GM19099 (cell line): ENCODE data around the gene CDK15.

Source experiments
- POLR2A ChIP-seq: IDR thresholded peaks from 3 replicates; pipeline ENCODE4 v1.6.1; 2011; ENCODE audit warnings: low read depth; ENCODE audit not compliant: insufficient read length; ENCODE audit errors: extremely low read depth

Gene CDK15

GRCh38 chr2:201784563-201784962 lies 21.8 kb upstream of the CDK15 start:
- TF ChIP-seq POLR2A: no peak

- TF ChIP-seq POLR2A: no peak
Measured at GRCh38 chr2:201785135-201785534, 21.2 kb upstream of the CDK15 start.

GRCh38 chr2:201786471-201786870 lies 19.9 kb upstream of the CDK15 start:
- no peak for TF ChIP-seq POLR2A

GRCh38 chr2:201788371-201788770 lies 18.0 kb upstream of the CDK15 start:
- no peak for TF ChIP-seq POLR2A

DNA sequence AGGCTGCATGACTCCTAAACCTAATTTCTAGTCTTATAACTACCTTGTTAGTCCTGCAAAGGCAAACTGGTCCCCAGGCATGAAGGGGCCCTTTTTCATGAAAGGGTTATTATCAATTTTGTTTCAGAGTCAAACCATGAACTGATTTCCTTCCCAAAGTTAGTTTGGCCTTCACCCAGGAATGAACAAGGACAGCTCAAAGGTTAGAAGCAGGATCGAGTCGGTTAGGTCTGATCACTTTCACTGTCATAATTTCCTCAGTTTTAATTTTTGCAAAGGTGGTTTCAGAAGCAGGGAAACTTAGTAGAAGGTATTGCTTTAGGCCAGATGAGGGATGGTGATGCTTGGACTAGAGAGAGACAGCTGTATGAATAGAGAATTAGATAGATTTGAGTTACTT lies 16.9 kb upstream of the CDK15 start:
- no peak for TF ChIP-seq POLR2A

DNA sequence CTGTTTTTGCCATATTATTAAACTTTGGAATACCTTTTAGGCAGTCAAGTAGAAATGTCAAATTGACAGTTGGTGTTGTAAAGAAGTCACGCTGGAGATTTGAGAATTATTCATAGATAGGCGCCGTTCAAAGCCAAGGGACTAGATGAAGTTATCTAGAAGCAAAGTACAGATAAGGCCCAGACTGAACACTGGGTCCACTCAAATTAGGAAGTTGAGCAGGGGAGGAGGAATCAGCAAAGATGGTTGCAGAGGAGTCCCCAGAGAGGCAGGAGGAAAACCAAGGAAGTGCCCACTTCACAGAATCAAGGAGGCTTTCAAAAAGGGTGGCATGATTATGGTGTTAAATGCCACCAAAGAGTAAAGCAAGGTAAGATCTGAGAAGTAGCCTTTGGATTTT lies 16.0 kb upstream of the CDK15 start:
- TF ChIP-seq POLR2A: no peak

- no peak for TF ChIP-seq POLR2A
Measured at GRCh38 chr2:201790989-201791388, 15.3 kb upstream of the CDK15 start.

DNA sequence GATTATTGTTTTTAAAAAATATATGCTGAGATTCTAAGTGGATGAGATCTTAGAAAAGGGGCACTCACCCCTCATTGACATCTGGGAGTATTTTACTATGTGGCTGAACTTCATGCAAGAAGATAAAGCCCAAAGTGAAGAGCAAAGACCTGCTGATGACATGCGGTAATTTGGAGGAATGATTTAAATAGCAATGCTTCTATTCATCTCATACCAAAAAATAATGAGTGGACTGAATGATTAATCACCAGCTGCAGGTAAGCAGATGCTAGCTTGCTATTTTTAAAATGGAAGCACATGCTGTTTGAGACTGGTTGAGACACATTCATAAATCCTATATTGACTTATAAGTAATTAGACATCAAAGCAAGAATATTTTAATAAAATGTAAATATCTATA lies 12.7 kb upstream of the CDK15 start:
- TF ChIP-seq POLR2A: no peak

DNA sequence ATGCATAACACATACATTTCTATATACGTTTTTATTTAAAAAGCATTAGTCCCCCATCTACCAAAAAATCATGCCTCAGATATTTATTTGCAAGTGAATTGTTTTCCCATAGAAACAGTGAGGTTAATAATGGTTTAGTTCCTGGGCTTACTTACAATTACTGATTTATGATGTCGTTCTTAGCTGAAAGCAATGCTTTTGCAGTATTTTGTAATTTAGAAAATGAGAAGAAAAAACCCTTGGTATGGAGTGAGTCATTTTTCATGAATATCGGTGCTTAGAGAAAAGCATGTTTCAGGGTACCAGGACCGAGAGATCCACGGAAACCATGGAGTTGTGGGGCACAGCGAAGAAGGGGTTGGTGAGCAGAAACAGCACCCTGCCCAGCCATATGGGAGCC lies 12.0 kb upstream of the CDK15 start:
- TF ChIP-seq POLR2A: no peak

- TF ChIP-seq POLR2A: no peak
Measured at GRCh38 chr2:201795607-201796477, 10.5 kb upstream of the CDK15 start.

DNA sequence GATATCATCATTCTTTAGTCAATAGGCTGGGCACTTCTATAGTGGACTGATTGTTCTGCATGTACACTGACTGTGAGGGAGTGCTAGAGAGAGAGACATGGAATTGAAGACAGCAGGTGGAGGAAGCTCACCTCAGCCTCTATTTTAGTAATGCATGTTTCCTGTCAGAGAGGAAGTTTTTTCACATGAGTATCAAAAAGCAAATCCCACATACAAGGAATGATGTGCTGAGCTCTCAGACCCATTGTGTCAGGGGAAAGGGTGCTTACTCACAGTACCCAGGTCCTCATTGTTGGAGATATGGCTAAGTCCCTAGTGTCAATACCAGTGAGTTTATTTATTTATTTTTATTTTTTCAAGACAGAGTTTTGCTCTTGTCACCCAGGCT lies 9.9 kb upstream of the CDK15 start:
- TF ChIP-seq POLR2A: no peak

- no peak for TF ChIP-seq POLR2A
Measured at GRCh38 chr2:201797175-201797840, 9.0 kb upstream of the CDK15 start.

GRCh38 chr2:201798252-201798913 lies 8.0 kb upstream of the CDK15 start:
- no peak for TF ChIP-seq POLR2A

DNA sequence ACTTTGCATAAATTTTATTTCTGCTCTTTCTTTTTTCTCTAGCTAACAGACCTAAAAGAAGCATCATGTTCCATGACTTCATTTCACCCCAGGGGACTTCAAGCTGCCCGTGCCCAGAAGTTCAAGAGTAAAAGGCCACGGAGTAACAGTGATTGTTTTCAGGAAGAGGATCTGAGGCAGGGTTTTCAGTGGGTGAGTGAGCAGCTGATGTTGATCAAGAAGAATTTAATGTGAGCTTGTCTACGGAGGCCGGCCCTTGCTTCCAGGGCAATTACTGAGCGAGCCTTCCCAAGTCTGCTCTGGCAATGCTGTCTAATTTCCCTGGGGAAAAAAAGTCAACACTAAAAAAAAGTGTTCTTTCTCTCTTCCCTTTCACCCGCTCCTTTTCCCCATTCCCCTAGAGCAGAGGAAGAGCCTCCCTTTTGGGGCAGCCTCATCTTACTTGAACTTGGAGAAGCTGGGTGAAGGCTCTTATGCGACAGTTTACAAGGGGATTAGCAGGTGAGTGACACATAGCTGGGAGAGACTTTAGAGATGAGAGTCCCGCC lies 1.2 kb downstream of the CDK15 start:
- TF ChIP-seq POLR2A: no peak

DNA sequence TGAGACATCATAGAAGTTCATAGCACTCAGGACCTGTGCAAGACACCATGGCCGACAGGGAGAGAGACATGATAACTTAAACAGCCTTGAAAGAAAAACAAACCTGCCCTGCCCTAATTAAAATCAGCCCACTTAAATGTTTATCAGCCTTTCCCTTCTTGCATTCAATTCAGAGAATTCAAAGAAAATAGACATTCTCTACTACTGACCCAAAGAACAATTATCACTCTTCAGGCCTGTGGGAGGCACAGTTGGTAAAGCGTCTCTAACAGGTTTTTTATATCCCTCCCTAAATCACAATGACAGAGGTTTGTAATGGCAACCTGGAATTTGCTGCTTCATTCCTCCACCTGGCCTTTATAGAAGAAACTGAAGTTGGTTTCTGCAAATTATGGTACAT lies 1.7 kb downstream of the CDK15 start:
- TF ChIP-seq POLR2A: no peak
